BLaER1 (cell line): ENCODE results near the gene MRPL46.
"Not testable (repeated sequence)": the region's sequence is repeated elsewhere in the genome, so short reads cannot be mapped to it uniquely, and the experiment has no call there.

Source experiments
- H3K27ac ChIP-seq: shearing (Covaris generic); formaldehyde crosslinking; 2 replicates; pipeline ENCODE4 v1.8.1; 2022
- H3K27me3 ChIP-seq: shearing (Covaris generic); formaldehyde crosslinking; 2 replicates; pipeline ENCODE4 v1.8.1; 2022
- H3K36me3 ChIP-seq: shearing (Covaris generic); formaldehyde crosslinking; 2 replicates; pipeline ENCODE4 v1.8.1; 2022
- H3K4me1 ChIP-seq: shearing (Covaris generic); formaldehyde crosslinking; 2 replicates; pipeline ENCODE4 v1.8.1; 2022
- H3K4me2 ChIP-seq: shearing (Covaris generic); formaldehyde crosslinking; 2 replicates; pipeline ENCODE4 v1.8.1; 2022
- H3K4me3 ChIP-seq: shearing (Covaris generic); formaldehyde crosslinking; 2 replicates; pipeline ENCODE4 v1.8.1; 2022
- H3K9ac ChIP-seq: shearing (Covaris generic); formaldehyde crosslinking; 2 replicates; pipeline ENCODE4 v1.8.1; 2022
- H3K9me3 ChIP-seq: shearing (Covaris generic); formaldehyde crosslinking; 2 replicates; pipeline ENCODE4 v1.8.1; 2022
- H4K20me1 ChIP-seq: shearing (Covaris generic); formaldehyde crosslinking; 2 replicates; pipeline ENCODE4 v1.8.1; 2022
- Cebpa-rat ChIP-seq: shearing (Covaris generic); IDR thresholded peaks from 2 replicates; pipeline ENCODE4 v1.8.1; 2022

The MRPL46 gene

DNA sequence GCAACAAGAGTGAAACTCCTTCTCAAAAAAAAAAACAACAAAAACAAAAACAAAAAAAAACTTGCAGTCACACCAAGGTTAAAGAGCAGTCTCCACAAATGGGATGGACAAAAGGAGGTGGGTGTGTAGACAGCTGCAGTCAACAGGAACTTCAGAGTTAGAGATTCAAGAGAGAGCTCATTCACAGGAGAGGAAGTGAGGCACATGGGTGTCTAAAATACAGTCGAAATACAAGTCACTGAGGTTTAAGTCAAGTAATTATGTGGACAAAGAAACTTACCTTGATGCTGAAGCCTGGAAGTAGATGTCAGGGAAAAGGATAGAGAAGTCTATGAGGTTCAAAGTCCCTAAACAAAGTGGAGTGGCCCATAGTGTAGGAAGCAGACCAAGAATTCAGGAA, 15.1 kb upstream of the MRPL46 start:
- Histone ChIP-seq H3K9me3 (no peaks in the 10 kb centered on the region), H3K4me3 (no peak overlapping the region), H3K4me1 (peaks cover 6% of the 10 kb centered on the region), H3K4me2 (no peak overlapping the region), H3K27ac (no peak overlapping the region), H3K36me3 (peaks cover 38% of the 10 kb centered on the region), H3K27me3 (no peaks in the 10 kb centered on the region), H4K20me1 (0 out of 2 replicates have a peak, but pooled peaks cover 3% of the 10 kb centered on the region), H3K9ac (no peak overlapping the region)
- TF ChIP-seq Cebpa-rat, result no peak

DNA sequence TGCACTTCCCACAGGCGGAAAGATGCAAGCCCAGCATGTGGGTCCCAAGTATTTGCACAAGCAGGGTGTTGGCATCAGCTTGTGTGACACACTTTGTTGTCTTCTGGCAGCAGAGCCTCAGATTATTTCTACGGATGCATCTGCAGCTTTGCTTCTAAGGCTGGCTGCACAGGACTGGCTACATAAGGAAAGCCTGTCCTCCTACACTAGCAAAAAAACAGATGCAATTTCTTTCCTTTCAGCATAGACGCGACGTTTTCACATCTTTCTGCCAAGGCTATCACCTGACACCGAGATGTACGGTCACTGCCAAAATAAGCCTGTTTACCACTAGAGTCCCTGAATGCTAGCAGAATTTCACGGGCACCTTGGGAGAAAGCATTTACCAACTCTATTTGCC, 13.8 kb upstream of the MRPL46 start:
- H3K4me3 ChIP-seq, result no peak overlapping the region
- peaks cover 6% of the 10 kb centered on the region for H3K4me1 ChIP-seq
- no peak overlapping the region for H3K27ac ChIP-seq
- peaks cover 13% of the 10 kb centered on the region; the same call in 1 of the 2 replicates for H4K20me1 ChIP-seq
- 0 out of 2 replicates have a peak overlapping the region, but pooled peaks have one; percentile 20 for H3K4me2 ChIP-seq
- peaks cover 50% of the 10 kb centered on the region for H3K36me3 ChIP-seq
- H3K9ac ChIP-seq, result no peak overlapping the region
- no peak for TF ChIP-seq Cebpa-rat
- H3K27me3 ChIP-seq, result no peaks in the 10 kb centered on the region
- H3K9me3 ChIP-seq, result no peaks in the 10 kb centered on the region

DNA sequence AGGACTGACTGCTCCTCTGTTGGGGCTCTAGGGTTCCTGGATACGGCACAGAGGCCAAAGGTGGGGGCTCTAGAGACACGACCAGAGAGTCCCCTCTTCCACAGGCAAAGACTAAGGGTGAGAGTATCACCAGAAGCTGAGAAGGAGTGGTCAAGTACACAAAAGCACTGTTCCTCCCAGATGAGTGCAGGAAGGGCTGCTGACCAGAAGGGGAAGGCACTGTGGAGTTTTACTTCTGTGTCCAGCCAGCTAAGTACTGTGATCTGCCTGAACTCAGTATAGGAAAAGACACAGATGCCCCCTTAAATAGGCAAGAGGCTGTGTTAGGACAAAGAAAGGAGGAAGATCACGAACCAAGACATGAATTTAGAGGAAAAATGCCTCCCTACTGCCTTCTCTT, 12.0 kb upstream of the MRPL46 start:
- TF ChIP-seq Cebpa-rat, result no peak
- Histone ChIP-seq H3K27ac (no peak overlapping the region), H3K36me3 (peaks cover 65% of the 10 kb centered on the region), H4K20me1 (peaks cover 14% of the 10 kb centered on the region; the same call in 1 of the 2 replicates), H3K4me3 (no peak overlapping the region), H3K4me1 (peaks cover 6% of the 10 kb centered on the region), H3K9me3 (no peaks in the 10 kb centered on the region), H3K9ac (no peak overlapping the region), H3K4me2 (no peak overlapping the region), H3K27me3 (no peaks in the 10 kb centered on the region)

DNA sequence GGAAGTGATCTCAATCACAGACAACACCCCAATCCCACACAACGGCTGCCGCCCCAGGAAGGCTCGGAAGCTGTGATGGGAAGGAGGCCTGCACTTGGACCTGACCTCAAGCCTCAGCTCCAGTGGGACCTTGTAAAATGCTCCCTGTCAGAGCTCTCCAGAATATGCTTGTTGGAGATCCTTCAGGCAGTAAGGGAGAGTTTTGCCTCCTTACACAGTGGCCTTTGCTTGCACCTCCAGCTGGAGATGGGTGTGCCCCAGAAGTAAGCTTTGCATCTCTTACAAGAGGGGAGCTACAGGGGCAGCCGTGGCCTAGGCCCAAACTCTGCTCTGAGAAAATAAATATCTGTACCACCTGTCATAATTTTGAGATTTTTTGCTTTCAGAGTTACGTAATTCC, 10.7 kb upstream of the MRPL46 start:
- H3K36me3 ChIP-seq, result peaks cover 78% of the 10 kb centered on the region
- H3K9ac ChIP-seq, result no peak overlapping the region
- H3K9me3 ChIP-seq, result no peaks in the 10 kb centered on the region
- H4K20me1 ChIP-seq, result peaks cover 14% of the 10 kb centered on the region; the same call in 1 of the 2 replicates
- no peak overlapping the region for H3K4me3 ChIP-seq
- no peak for TF ChIP-seq Cebpa-rat
- no peak overlapping the region for H3K27ac ChIP-seq
- H3K4me2 ChIP-seq, result no peak overlapping the region
- H3K27me3 ChIP-seq, result no peaks in the 10 kb centered on the region
- H3K4me1 ChIP-seq, result peaks cover 6% of the 10 kb centered on the region

DNA sequence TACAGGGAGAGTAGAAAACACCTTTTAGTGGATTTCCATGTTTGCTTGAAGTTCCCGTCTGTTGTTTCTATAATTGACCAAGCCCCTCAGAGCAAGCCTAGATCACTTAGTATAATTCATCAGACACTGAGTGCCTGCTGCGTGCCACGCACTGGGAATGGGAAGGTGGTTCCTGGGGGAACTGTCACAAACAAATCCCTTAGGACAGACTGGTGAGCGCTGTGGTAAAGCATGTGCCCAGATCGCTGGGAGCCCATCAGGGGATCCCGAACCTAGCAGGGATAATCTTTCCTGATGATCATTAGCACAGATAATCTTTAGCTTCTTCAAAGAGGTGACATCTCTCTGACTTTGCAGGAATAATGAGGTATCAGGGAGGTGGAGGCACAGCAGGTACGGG, 9.9 kb upstream of the MRPL46 start:
- TF ChIP-seq Cebpa-rat, result no peak
- Histone ChIP-seq H3K4me2 (no peak overlapping the region), H3K27ac (no peak overlapping the region), H3K9ac (no peak overlapping the region), H3K36me3 (peaks cover 85% of the 10 kb centered on the region), H3K4me1 (peaks cover 6% of the 10 kb centered on the region), H3K4me3 (no peak overlapping the region), H4K20me1 (peaks cover 14% of the 10 kb centered on the region; the same call in 1 of the 2 replicates), H3K9me3 (no peaks in the 10 kb centered on the region), H3K27me3 (no peaks in the 10 kb centered on the region)

DNA sequence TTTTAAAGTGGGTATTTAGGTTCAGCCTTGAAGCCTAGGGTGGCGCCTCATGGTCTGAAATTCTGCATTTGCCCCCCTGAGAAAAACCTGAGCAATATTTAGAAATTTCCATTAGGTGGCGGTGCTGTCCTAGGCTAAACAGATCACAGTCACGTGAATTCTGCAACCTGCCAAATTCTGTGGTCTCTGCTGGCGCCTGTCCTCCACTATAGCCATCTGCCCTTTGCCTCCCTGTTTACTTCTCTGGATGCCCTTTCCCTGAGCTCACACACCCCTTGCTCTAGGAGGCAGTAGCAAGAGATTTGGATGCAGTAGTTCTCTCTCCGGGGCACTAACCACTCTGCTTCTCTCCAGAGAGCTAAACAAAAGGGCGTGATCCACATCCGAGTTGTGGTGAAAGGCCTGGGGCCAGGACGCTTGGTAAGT, 9.5 kb upstream of the MRPL46 start:
- peaks cover 14% of the 10 kb centered on the region; the same call in 1 of the 2 replicates for H4K20me1 ChIP-seq
- no peak overlapping the region for H3K27ac ChIP-seq
- peaks cover 5% of the 10 kb centered on the region for H3K4me1 ChIP-seq
- no peak overlapping the region for H3K4me2 ChIP-seq
- H3K9ac ChIP-seq, result no peak overlapping the region
- TF ChIP-seq Cebpa-rat, result no peak
- no peaks in the 10 kb centered on the region for H3K27me3 ChIP-seq
- no peak overlapping the region for H3K4me3 ChIP-seq
- H3K36me3 ChIP-seq, result peaks cover 90% of the 10 kb centered on the region
- no peaks in the 10 kb centered on the region for H3K9me3 ChIP-seq

DNA sequence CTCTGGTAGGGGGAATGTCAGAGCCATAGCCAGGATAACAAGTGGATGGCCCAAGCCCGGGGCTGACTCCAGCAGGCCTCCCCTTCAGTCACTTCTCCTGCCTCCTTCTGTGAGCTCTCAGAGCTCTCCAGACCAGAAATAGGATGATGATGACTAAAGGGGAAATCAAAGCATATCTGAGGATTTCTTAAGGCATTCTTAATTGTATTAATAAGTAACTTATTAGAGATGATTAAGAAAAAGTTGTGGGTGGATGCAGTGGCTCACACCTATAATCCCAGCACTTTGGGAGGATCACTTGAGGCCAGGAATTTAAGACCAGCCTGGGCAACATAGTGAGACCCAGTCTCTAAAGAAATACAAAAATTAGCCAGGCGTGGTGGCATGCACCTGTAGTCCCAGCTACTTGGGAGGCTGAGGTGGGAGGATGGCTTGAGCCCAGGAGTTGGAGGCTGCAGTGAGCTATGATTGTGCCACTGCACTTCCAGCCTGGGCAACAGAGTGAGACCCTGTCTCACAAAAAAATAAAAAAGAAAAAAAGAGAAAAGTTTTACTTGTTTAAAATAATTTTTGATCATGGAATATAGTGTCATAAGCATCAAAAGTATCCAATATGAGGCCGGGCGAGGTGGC, 6.6 kb upstream of the MRPL46 start:
- H3K9me3 ChIP-seq, H3K4me3 ChIP-seq, H3K9ac ChIP-seq, H3K27ac ChIP-seq, H3K4me2 ChIP-seq, H3K4me1 ChIP-seq, H3K27me3 ChIP-seq: not testable (repeated sequence)
- peaks cover 95% of the 10 kb centered on the region for H3K36me3 ChIP-seq
- peaks cover 14% of the 10 kb centered on the region; the same call in 1 of the 2 replicates for H4K20me1 ChIP-seq

DNA sequence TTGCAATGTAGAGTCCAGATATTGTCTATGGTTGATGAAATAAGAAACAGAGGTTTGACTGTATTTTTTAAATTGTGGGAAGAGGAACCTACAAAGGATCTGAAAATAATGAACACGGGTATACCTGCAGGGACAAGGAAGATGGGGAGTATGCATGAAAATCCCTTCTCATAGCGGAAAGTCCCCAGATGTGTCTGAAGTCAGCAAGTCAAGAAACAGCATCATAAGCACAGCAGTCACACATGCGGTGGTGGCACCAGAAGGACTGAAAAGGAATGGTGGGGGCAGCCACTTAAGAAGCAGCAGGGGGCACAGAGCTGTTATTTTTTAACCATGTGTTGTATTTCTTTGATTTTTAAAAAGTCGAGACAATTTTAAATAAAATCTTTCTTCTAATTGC, 5.0 kb upstream of the MRPL46 start:
- no peak overlapping the region for H3K4me2 ChIP-seq
- H3K9me3 ChIP-seq, result no peaks in the 10 kb centered on the region
- H3K27me3 ChIP-seq, result no peaks in the 10 kb centered on the region
- H3K27ac ChIP-seq, result no peak overlapping the region
- TF ChIP-seq Cebpa-rat, result no peak
- no peak overlapping the region for H3K4me3 ChIP-seq
- H3K4me1 ChIP-seq, result peaks cover 12% of the 10 kb centered on the region
- H3K9ac ChIP-seq, result no peak overlapping the region
- H3K36me3 ChIP-seq, result peaks cover 80% of the 10 kb centered on the region
- peaks cover 11% of the 10 kb centered on the region; the same call in 1 of the 2 replicates for H4K20me1 ChIP-seq

DNA sequence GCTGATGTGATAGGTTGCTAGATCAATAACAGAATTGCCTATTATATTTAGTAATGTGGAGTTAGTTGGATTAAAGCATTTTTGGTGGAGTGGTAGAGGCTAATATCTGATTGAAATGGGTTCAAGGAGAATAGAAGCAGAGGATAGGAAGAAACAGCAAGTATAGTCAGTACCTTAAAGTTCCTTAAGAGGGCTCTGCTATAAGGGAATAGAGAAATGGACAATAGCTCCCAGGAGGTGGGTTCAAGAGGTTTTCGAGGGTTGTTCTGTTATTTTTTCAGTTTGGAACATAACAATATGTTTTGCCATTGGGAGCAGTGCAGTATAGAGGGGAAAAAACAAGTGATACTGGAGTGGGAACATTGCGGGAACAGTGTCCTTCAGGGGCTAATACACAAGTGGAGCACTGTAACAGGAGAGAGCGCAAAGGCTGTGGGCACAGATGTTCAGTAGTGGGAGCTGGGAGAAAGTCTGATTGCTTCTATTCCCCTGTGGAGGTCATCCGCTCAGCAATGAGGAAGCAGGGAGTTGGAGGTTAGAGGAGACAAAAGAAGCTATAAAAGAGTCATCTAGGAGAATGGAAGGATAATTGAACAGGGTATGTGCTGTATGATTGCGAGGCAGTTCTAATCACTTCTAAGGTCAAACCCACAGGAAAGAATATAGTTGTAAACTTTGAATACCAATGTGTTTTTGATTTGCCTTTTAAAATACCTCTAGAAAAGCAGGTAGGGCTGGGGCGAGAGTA, 3.6 kb upstream of the MRPL46 start:
- TF ChIP-seq Cebpa-rat, result no peak
- H3K9ac ChIP-seq, result no peak overlapping the region

DNA sequence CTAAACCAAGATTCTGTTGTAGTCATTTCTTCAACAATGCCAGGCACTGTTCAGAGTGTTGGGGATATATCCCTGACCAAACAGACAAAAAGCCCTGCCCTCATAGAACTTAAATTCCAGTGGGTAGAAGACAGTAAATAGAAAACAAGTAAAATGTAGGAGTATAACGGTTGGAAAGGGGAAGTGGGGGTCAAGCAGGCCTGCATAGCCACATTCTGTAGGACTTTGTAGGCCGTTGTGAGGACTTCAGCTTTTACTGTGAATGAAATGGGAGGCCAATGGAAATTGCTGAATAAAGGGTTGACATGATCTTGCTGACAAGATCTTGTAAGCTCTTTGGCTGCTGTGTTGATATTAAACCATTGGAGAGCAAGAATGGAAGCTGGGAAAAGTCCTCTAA, 2.1 kb upstream of the MRPL46 start:
- H3K4me2 ChIP-seq, result peak overlapping the region; percentile 94
- no peaks in the 10 kb centered on the region for H3K27me3 ChIP-seq
- no peaks in the 10 kb centered on the region for H3K9me3 ChIP-seq
- H3K4me3 ChIP-seq, result no peak overlapping the region
- no peaks in the 10 kb centered on the region for H4K20me1 ChIP-seq
- no peak for TF ChIP-seq Cebpa-rat
- H3K9ac ChIP-seq, result no peak overlapping the region
- peaks cover 26% of the 10 kb centered on the region for H3K4me1 ChIP-seq
- H3K36me3 ChIP-seq, result peaks cover 66% of the 10 kb centered on the region
- H3K27ac ChIP-seq, result no peak overlapping the region

More for the DNA sequence above, 3.6 kb upstream of the MRPL46 start:
- Histone ChIP-seq H3K9me3 (no peaks in the 10 kb centered on the region), H3K27ac (no peak overlapping the region), H4K20me1 (no peaks in the 10 kb centered on the region), H3K36me3 (peaks cover 67% of the 10 kb centered on the region), H3K4me1 (peaks cover 21% of the 10 kb centered on the region), H3K27me3 (no peaks in the 10 kb centered on the region), H3K4me2 (no peak overlapping the region), H3K4me3 (no peak overlapping the region)

DNA sequence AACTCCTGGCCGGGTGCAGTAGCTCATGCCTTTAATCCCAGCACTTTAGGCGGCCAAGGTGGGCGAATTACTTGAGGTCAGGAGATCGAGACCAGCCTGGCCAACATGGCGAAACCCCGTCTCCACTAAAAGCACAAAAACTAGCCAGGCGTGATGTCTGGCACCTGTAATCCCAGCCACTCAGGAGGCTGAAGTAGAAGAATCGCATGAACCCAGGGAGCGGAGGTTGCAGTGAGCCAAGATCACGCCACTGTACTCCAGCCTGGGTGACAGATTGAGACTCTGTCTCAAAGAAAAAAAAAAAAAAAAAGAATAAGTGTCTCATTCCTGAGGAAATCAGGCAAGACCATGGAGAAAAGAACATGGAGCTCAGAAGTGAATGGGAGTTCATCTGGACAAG, 1.5 kb upstream of the MRPL46 start:
- not testable (repeated sequence) for H3K9me3 ChIP-seq, H4K20me1 ChIP-seq, H3K27me3 ChIP-seq, H3K27ac ChIP-seq
- Histone ChIP-seq H3K4me1 (peaks cover 26% of the 10 kb centered on the region), H3K4me2 (peak overlapping the region; percentile 94), H3K4me3 (peak overlapping the region; percentile 84), H3K36me3 (peaks cover 66% of the 10 kb centered on the region), H3K9ac (peak overlapping the region; percentile 92; the same call in 1 of the 2 replicates)
